B cell (primary cell): ENCODE data around the gene GPR35. TPM values are rescaled to one million over a fixed set of nuclear protein-coding genes. Genes with fewer than 3 reads are reported as not detected.

Source experiments
- ATAC-seq: fragments of 200-7000 bp; cut with Tn5 transposase; one replicate; pipeline ENCODE4 v1.10.0; 2021; ENCODE audit warnings: low read depth, mild to moderate bottlenecking, moderate number of reproducible peaks, moderate library complexity
- CTCF ChIA-PET: fragments of 350-600 bp; sonication (Branson Sonifier 250); formaldehyde crosslinking; loops from one replicate; lab custom pipeline; 2021; ENCODE audit warnings: antibody characterized with exemption, inconsistent platforms; lab: Charles Lee
- POLR2A ChIA-PET: fragments of 350-600 bp; sonication (Branson Sonifier 250); formaldehyde crosslinking; loops from one replicate; lab custom pipeline; 2021; ENCODE audit warnings: antibody characterized with exemption; lab: Charles Lee
- DNase-seq: peaks from one replicate; pipeline ENCODE4 v3.0.0; 2013
- H2AFZ ChIP-seq: 2 replicates; pipeline ENCODE4 v1.6.1; 2012; ENCODE audit warnings: mild to moderate bottlenecking, low read depth, low read length; ENCODE audit not compliant: insufficient read depth, poor library complexity, severe bottlenecking
- H3K27ac ChIP-seq, 2 donors: 1 replicate in 1 of 2; 2 replicates in 1 of 2; pipeline ENCODE4 v1.5.1; 2012 to 2013; ENCODE audit warnings: low read length in 2 of 2, mild to moderate bottlenecking in 2 of 2, moderate library complexity in 1 of 2
- H3K27me3 ChIP-seq, 4 experiments: fragments of 200-600 bp in 1 of 4; sonication (generic) in 1 of 4; replicated peaks in 1 of 4; 1 replicate in 2 of 4; 2 replicates in 2 of 4; pipeline versions ENCODE4 v1.6.1 to v1.7.0; 2013 to 2016; ENCODE audit warnings: low read length in 3 of 4, mild to moderate bottlenecking in 2 of 4, mixed read lengths in 1 of 4, moderate library complexity in 1 of 4; ENCODE audit not compliant: insufficient read depth in 4 of 4, control insufficient read depth in 3 of 4; ENCODE audit errors: control extremely low read depth in 1 of 4
- H3K36me3 ChIP-seq, 2 experiments: replicated peaks in 1 of 2; 1 replicate in 1 of 2; 2 replicates in 1 of 2; pipeline versions ENCODE4 v1.6.1 to v1.7.1; 2013; ENCODE audit warnings: low read length in 1 of 2; ENCODE audit not compliant: insufficient read depth in 2 of 2, control insufficient read depth in 1 of 2; ENCODE audit errors: control extremely low read depth in 1 of 2, extremely low read depth in 1 of 2
- H3K4me1 ChIP-seq, 2 donors: fragments of 200-600 bp in 1 of 2; sonication (generic) in 1 of 2; 1 replicate in 1 of 2; 2 replicates in 1 of 2; pipeline versions ENCODE4 v1.5.1 to v1.6.1; 2013 to 2017; ENCODE audit warnings: low read length in 2 of 2; ENCODE audit not compliant: control insufficient read depth in 2 of 2, insufficient read depth in 2 of 2
- H3K4me2 ChIP-seq: replicated peaks from 2 replicates; pipeline ENCODE3; 2012; ENCODE audit warnings: mild to moderate bottlenecking, low read depth, low read length; ENCODE audit not compliant: poor library complexity, severe bottlenecking
- H3K4me3 ChIP-seq, 5 experiments: fragments of 200-600 bp in 1 of 5; sonication (generic) in 1 of 5; 1 replicate in 3 of 5; 2 replicates in 2 of 5; pipeline versions ENCODE4 v1.5.1 to v1.7.0; 2011 to 2016; ENCODE audit warnings: low read length in 4 of 5, mild to moderate bottlenecking in 4 of 5, low read depth in 2 of 5, control low read depth in 1 of 5, moderate library complexity in 1 of 5; ENCODE audit not compliant: insufficient read depth in 1 of 5; ENCODE audit errors: control extremely low read depth in 1 of 5, extremely low read depth in 1 of 5
- H3K79me2 ChIP-seq: fragments of 200-600 bp; sonication (generic); one replicate; pipeline ENCODE4 v1.6.0; 2016; ENCODE audit warnings: low read length; ENCODE audit not compliant: control insufficient read depth, insufficient read depth
- H3K9ac ChIP-seq: fragments of 200-600 bp; sonication (generic); 2 replicates; pipeline ENCODE4 v1.6.1; 2017; ENCODE audit warnings: mild to moderate bottlenecking, low read length, moderate library complexity
- H3K9me3 ChIP-seq, 3 donors: one replicate each; pipeline versions ENCODE4 v1.6.1 to v1.7.1; 2013; ENCODE audit warnings: low read length in 2 of 3; ENCODE audit not compliant: control insufficient read depth in 2 of 3, insufficient read depth in 1 of 3; ENCODE audit errors: control extremely low read depth in 1 of 3
- H4K20me1 ChIP-seq: 2 replicates; pipeline ENCODE4 v1.6.0; 2012; ENCODE audit warnings: mild to moderate bottlenecking, low read length; ENCODE audit not compliant: insufficient read depth, control insufficient read depth, poor library complexity, severe bottlenecking
- H3K27ac Mint-ChIP-seq: one replicate; pipeline ENCODE4 v1.8.0; 2021; ENCODE audit warnings: mixed read lengths
- H3K27me3 Mint-ChIP-seq: one replicate; pipeline ENCODE4 v1.8.0; 2021; ENCODE audit warnings: mixed read lengths
- H3K4me1 Mint-ChIP-seq: one replicate; pipeline ENCODE4 v1.8.0; 2021; ENCODE audit warnings: mixed read lengths
- H3K4me3 Mint-ChIP-seq: one replicate; pipeline ENCODE4 v1.8.0; 2021; ENCODE audit warnings: mixed read lengths
- H3K9me3 Mint-ChIP-seq: one replicate; pipeline ENCODE4 v1.8.0; 2022; ENCODE audit warnings: mixed read lengths; ENCODE audit not compliant: insufficient read depth
- EZH2 ChIP-seq: IDR thresholded peaks from 2 replicates; pipeline ENCODE4 v1.6.1; 2012; ENCODE audit warnings: borderline replicate concordance, low read depth, mild to moderate bottlenecking, moderate library complexity, low read length; ENCODE audit not compliant: insufficient read depth, poor library complexity, severe bottlenecking
- WGBS: methylation state at CpG from one replicate; pipeline ENCODE4 v1.1.5; 2013; ENCODE audit warnings: missing lambda C conversion rate; ENCODE audit not compliant: insufficient coverage; 5-methylcytosine and 5-hydroxymethylcytosine counted together
- intact Hi-C: fragments of 100-400 bp; cut with micrococcal nuclease; formaldehyde crosslinking; loops from one replicate; pipeline ENCODE4 v1.10.0; 2022
- polyA minus RNA-seq: library from RNA; depleted of rRNA, polyadenylated mRNA; stranded (reverse); fragments of >200 nt; gene quantifications from 2 replicates; pipeline ENCODE4 v1.2.3, GENCODE V29; 2012
- polyA plus RNA-seq: library from polyadenylated mRNA; depleted of rRNA; stranded (reverse); fragments of >200 nt; gene quantifications from 2 replicates; pipeline ENCODE4 v1.2.3, GENCODE V29; 2012
- total RNA-seq, 2 donors: library from RNA; stranded (reverse); fragments of 120-200 nt in 1 of 2; gene quantifications; 1 replicate in 1 of 2; 2 replicates in 1 of 2; pipeline versions ENCODE4 v1.2.3 to v1.2.4, GENCODE V29; 2013 to 2022
- TF ChIP-seq, protein P1 (sequence below): fragments of 200-600 bp; IDR thresholded peaks from one replicate; pipeline ENCODE4 v1.8.0; 2022; ENCODE audit warnings: antibody characterized with exemption, mild to moderate bottlenecking

The GPR35 gene
- total RNA-seq (1.8 and 2.2 TPM in 2 replicates), polyA plus RNA-seq (9.6 and 14.0 TPM in 2 replicates), polyA minus RNA-seq (3.1 and 7.4 TPM in 2 replicates)
- 0.89 TPM for total RNA-seq (2013)

DNA sequence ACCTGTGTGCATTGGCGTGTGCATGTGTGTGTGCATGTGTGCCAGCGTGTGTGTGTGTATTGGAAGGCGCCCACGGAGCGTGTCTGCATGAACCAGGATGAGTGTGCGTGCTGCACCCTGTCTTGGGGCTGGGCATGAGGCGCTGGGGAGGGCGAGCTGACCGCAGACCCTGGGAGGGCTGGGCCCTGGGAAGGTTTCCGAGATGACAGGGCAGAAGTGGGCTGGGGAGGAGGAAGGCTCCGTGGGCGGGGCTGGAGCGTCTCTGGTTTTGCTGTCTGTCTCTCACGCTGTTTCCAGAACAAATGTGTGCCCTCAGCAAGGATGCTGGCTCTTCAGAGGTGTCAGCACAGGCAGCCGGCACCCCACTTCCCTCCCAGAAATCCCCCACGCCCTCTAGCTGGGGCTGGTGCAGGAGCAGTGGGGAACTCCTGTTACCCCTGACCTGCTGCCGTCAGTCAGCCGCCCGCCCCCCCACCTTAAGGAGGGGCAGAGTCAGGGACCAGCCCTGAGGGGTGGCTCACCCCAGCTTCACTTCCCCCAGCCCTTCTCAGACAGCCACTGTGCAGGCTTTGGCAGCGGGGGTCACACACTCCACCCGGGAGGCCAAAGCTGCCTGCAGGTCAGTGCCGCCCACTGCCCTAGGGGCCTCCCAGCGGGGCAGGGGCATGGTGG is at the start of gene GPR35:
TSS of gene GPR35 (plus strand) at position 531 of the 672 bp plus-strand sequence. CDS start 4,473 bp downstream, outside the sequence.
- Histone ChIP-seq H4K20me1 (no peaks in the 10 kb centered on the region), H3K9me3 (peaks cover 0 to 6% (median 0%) of the 10 kb centered on the region in 3 donors), H3K36me3 (no peaks in the 10 kb centered on the region), H3K4me3 (no peak within 1 kb of the TSS), H3K4me2 (peak within 1 kb of the TSS; percentile 57), H2AFZ (no peak within 1 kb of the TSS), H3K9ac (peak within 1 kb of the TSS; percentile 6), H3K4me1 (peaks cover 41 to 46% of the 10 kb centered on the region in 2 donors), H3K27ac (no peak within 1 kb of the TSS), H3K79me2 (no peaks in the 10 kb centered on the region), H3K27me3 (peaks cover 0 to 10% (median 3%) of the 10 kb centered on the region in 4 experiments)
- ChIA-PET POLR2A (no interaction called here), CTCF (interaction anchor here (0.7 kb wide), 1 partner anchor 112 kb away, joined by 3 read pairs; no protein-coding TSS in a partner anchor)
- Mint-ChIP-seq H3K4me1 (peaks cover 11% of the 10 kb centered on the region), H3K27me3 (peaks cover 15% of the 10 kb centered on the region), H3K27ac (no peak within 1 kb of the TSS), H3K9me3 (no peaks in the 10 kb centered on the region), H3K4me3 (no peak within 1 kb of the TSS)
- ATAC-seq: peak; percentile 43
- TF ChIP-seq EZH2: no peak
- TF ChIP-seq, protein P1, sequence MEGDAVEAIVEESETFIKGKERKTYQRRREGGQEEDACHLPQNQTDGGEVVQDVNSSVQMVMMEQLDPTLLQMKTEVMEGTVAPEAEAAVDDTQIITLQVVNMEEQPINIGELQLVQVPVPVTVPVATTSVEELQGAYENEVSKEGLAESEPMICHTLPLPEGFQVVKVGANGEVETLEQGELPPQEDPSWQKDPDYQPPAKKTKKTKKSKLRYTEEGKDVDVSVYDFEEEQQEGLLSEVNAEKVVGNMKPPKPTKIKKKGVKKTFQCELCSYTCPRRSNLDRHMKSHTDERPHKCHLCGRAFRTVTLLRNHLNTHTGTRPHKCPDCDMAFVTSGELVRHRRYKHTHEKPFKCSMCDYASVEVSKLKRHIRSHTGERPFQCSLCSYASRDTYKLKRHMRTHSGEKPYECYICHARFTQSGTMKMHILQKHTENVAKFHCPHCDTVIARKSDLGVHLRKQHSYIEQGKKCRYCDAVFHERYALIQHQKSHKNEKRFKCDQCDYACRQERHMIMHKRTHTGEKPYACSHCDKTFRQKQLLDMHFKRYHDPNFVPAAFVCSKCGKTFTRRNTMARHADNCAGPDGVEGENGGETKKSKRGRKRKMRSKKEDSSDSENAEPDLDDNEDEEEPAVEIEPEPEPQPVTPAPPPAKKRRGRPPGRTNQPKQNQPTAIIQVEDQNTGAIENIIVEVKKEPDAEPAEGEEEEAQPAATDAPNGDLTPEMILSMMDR: no peak
- WGBS: 14% methylated on average over 20 of the region's 23 CpGs
- intact Hi-C loops: no loop called here
- DNase-seq: peak; percentile 85

DNA sequence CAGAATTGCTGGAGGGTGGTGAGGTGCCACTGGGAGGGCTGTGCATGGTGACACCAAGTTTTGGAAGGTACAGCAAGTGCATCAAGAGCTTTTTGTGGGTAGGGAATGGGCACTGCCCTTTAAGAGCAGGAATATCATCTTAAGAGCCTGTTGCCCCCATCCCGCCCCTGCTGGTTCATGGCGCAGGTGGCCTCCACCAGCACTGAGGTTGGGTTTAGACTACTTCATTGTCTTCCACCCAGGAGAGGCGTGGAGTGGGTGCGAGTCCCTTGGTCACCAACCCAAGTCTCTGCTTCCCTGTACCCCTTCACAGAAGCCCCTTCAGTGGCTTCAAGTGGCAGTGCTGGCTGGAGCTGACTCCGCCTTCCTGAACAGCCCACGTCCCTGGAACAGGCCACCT is 49.2 kb upstream of the GPR35 start:
- Mint-ChIP-seq H3K27ac (no peak overlapping the region), H3K4me3 (no peak overlapping the region), H3K9me3 (no peaks in the 10 kb centered on the region), H3K27me3 (no peaks in the 10 kb centered on the region), H3K4me1 (peaks cover 21% of the 10 kb centered on the region)
- no peak for DNase-seq
- 85% methylated on average over 6 of the region's 6 CpGs for WGBS
- Histone ChIP-seq H3K9me3 (peaks cover 0 to 1% (median 0%) of the 10 kb centered on the region in 3 donors), H3K36me3 (peaks cover 0 to 58% of the 10 kb centered on the region in 2 experiments), H2AFZ (no peak overlapping the region), H4K20me1 (peaks cover 98% of the 10 kb centered on the region), H3K4me3 (no peak overlapping the region), H3K4me2 (no peak overlapping the region), H3K27me3 (no peaks in the 10 kb centered on the region), H3K79me2 (peaks cover 61% of the 10 kb centered on the region), H3K9ac (no peak overlapping the region), H3K4me1 (peaks cover 2 to 11% of the 10 kb centered on the region in 2 donors), H3K27ac (no peak overlapping the region)
- ChIA-PET POLR2A (no interaction called here), CTCF (no interaction called here)
- no peak for ATAC-seq
- no peak for TF ChIP-seq EZH2
- TF ChIP-seq, protein P1: no peak
- intact Hi-C loops: no loop called here
